BE2C (cell line): ENCODE results near the gene DOCK2.
"Not testable (repeated sequence)": the region's sequence is repeated elsewhere in the genome, so short reads cannot be mapped to it uniquely, and the experiment has no call there.

Experiments used
- DNase-seq: peaks from one replicate; pipeline ENCODE4 v3.0.0-alpha.2; 2020
- H3K27me3 ChIP-seq: fragments of 250-450 bp; sonication (Bioruptor Pico); 2 replicates; pipeline ENCODE4 v1.5.1; 2020; ENCODE audit warnings: mild to moderate bottlenecking
- H3K36me3 ChIP-seq: fragments of 250-450 bp; sonication (Bioruptor Pico); 2 replicates; pipeline ENCODE4 v1.5.1; 2020; ENCODE audit warnings: mild to moderate bottlenecking
- H3K4me1 ChIP-seq: fragments of 250-450 bp; sonication (Bioruptor Pico); 2 replicates; pipeline ENCODE4 v1.5.1; 2020
- H3K4me3 ChIP-seq: 2 replicates; pipeline ENCODE4 v1.5.1; 2011; ENCODE audit warnings: low read depth, low read length
- H3K9me3 ChIP-seq: fragments of 250-450 bp; sonication (Bioruptor Pico); 2 replicates; pipeline ENCODE4 v1.5.1; 2020
- TF ChIP-seq, protein P1 (sequence below): IDR thresholded peaks from 2 replicates; pipeline ENCODE4 v1.5.1; 2012; ENCODE audit warnings: mild to moderate bottlenecking, low read depth, low read length

Gene DOCK2

DNA sequence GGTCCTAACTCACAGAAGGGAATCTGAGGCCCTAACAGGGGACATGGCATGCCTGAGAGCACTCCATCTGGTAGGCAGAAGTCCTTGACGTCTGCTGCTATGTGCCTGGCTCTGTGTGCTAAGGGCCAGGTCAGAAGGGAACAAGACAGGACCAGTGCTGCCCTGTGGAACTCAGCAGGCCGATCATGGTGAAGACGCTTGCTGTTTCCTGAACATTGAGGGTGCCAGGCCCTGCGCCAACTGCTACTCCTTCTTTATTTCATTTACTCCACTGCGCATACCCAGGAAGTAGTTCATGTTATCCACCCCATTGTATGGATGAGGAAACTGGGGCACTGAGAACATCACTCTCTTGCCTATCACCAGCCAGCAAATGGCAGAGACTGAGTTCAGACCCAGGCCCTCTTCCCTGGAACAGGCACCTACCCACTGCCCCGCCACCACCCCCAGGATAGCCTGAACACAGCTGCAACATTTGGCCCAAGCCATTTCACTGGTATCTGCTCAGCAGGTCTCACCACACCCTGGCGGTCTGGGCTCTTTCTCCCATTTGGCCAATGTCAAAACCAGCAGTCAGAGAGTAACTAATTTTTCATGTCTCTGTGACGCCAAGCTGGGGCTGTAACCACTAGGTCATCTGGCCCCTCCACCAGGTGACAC, 443.8 kb downstream of the DOCK2 start:
- no peaks in the 10 kb centered on the region for H3K36me3 ChIP-seq
- TF ChIP-seq, protein P1, sequence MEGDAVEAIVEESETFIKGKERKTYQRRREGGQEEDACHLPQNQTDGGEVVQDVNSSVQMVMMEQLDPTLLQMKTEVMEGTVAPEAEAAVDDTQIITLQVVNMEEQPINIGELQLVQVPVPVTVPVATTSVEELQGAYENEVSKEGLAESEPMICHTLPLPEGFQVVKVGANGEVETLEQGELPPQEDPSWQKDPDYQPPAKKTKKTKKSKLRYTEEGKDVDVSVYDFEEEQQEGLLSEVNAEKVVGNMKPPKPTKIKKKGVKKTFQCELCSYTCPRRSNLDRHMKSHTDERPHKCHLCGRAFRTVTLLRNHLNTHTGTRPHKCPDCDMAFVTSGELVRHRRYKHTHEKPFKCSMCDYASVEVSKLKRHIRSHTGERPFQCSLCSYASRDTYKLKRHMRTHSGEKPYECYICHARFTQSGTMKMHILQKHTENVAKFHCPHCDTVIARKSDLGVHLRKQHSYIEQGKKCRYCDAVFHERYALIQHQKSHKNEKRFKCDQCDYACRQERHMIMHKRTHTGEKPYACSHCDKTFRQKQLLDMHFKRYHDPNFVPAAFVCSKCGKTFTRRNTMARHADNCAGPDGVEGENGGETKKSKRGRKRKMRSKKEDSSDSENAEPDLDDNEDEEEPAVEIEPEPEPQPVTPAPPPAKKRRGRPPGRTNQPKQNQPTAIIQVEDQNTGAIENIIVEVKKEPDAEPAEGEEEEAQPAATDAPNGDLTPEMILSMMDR, result no peak

DNA sequence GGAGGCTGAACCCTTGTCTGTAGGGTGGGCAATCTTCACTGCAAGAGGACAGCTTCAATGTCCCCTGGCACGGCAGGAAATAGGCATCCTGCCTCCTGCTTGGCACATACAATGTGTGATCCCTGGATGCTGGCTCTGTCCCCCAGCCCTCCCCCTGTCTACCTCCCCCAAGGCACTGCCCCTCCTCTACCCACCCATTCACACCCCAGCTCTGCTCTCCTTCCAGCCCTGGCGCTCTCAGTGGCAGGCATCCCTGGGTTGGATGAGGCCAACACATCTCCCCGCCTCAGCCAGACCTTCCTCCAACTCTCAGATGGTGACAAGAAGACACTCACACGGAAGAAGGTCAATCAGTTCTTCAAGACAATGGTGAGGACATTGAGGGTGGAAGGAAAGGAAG, 444.5 kb downstream of the DOCK2 start:
- TF ChIP-seq, protein P1, result no peak
- Histone ChIP-seq H3K27me3 (no peaks in the 10 kb centered on the region), H3K4me3 (no peak overlapping the region), H3K9me3 (no peaks in the 10 kb centered on the region), H3K4me1 (no peaks in the 10 kb centered on the region), H3K36me3 (no peaks in the 10 kb centered on the region)
- no peak for DNase-seq

More for the DNA sequence above, 443.8 kb downstream of the DOCK2 start:
- no peaks in the 10 kb centered on the region for H3K4me1 ChIP-seq
- DNase-seq, result no peak
- H3K4me3 ChIP-seq, result no peak overlapping the region
- H3K27me3 ChIP-seq, result no peaks in the 10 kb centered on the region
- H3K9me3 ChIP-seq, result no peaks in the 10 kb centered on the region

DNA sequence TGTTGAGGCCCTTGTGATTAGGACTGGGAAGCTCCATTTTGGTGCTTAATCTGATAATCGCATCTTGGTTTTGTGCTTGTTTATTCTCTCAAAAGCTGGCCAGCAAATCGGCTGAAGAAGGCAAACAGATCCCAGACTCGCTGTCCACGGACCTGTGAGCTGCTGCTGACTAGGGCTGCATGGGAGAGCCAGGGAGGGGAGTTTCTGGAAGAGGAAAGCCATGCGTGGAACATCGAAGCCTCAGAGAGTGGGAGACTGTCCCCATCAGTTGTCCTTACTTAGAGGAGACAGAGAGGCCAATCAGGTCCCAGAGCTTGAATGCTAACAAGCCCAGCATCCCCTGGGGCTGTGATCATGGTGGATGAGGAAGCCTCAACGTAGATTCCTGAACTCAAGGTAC, 445.6 kb downstream of the DOCK2 start:
- Histone ChIP-seq H3K9me3 (no peaks in the 10 kb centered on the region), H3K4me3 (no peak overlapping the region), H3K4me1 (no peaks in the 10 kb centered on the region), H3K36me3 (no peaks in the 10 kb centered on the region), H3K27me3 (no peaks in the 10 kb centered on the region)
- DNase-seq, result no peak
- TF ChIP-seq, protein P1, result no peak

DNA sequence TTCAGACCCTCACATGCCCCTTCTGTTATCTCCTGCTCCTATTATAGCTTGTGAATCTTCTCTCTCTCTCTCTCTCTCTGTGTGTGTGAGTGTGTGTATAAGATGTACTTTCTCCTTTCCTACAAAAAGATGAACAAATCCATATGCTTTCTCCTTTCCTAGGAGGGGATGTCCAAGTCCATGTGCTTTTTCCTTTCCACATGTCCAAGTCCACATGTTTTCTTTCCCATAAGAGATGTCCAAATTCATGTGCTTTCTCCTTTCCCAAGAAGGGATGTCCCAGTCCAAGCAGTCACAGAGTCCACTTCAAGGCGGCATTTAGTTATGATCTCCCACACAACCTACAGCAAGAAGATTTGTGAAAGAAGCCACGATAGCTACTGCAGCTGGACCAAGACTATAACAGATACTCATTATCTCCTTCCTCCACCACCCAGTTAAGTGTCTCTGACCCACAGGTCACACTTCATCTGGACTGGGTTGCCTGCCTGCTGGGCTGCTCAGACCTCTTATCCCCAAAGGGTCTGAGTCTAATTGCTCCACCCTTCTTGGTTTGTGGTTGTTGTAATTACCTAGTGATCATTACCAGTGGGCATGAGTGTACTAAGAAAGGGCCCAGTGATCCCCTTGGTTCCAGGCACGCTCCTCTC, 450.2 kb downstream of the DOCK2 start:
- H3K36me3 ChIP-seq, result no peaks in the 10 kb centered on the region
- H3K27me3 ChIP-seq, result no peaks in the 10 kb centered on the region
- no peak for DNase-seq
- no peak overlapping the region for H3K4me3 ChIP-seq
- no peaks in the 10 kb centered on the region for H3K9me3 ChIP-seq
- H3K4me1 ChIP-seq, result no peaks in the 10 kb centered on the region
- TF ChIP-seq, protein P1, result no peak

DNA sequence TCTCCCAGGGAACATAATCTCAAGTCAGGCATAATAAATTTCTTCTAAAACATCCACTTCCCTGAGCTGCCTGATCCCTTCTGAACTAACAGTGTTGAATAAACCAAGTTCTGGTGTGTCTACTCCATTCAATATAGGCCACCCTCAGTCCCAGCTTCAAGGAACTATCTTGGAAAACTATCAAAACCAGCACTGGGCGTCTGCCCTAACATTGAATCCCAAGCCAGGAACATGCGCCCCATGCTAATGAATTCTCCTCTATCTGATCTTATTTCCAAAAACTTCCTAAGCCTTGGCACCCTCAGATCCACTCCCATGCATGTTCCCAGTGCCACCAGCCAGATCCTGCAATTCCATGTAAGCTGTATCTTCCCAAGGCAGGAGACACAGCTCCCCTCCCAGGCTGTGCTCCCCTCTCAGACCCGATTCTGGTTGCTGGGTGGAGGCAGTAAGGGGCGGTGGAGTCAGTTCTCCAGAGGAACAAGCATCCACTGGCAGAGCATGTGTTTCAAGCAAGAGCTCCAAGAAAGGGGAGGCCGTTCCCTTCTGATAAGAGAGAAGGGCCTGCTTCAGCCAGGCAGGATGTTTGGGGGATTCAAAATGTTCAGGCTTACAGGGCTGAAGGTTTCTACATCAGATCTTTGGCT, 455.5 kb downstream of the DOCK2 start:
- no peak for DNase-seq
- Histone ChIP-seq H3K4me3 (no peak overlapping the region), H3K27me3 (no peaks in the 10 kb centered on the region), H3K4me1 (no peaks in the 10 kb centered on the region), H3K9me3 (no peaks in the 10 kb centered on the region), H3K36me3 (no peaks in the 10 kb centered on the region)
- TF ChIP-seq, protein P1, result no peak

DNA sequence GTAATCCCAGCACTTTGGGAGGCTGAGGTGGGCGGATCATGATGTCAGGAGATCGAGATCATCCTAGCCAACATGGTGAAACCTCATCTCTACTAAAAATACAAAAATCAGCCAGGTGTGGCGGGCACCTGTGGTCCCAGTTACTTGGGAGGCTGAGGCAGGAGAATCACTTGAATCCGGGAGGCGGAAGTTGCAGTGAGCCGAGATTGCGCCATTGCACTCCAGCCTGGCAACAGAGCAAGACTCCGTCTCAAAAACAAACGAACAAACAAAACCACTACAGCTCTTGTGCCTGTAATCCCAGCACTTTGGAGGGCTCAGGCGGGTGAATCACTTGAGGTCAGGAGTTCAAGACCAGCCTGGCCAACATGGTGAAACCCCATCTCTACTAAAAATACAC, 457.3 kb downstream of the DOCK2 start:
- H3K9me3 ChIP-seq, H3K4me1 ChIP-seq, H3K27me3 ChIP-seq, H3K36me3 ChIP-seq, DNase-seq, H3K4me3 ChIP-seq: not testable (repeated sequence)
